Measurements from ENCODE around the gene TNNI3. TPM values are rescaled to one million over a fixed set of nuclear protein-coding genes. Genes with fewer than 3 reads are reported as not detected.

The TNNI3 gene
- total and polyA plus RNA-seq, 9 of the 15 experiments (the other 6 are each of a cell fraction or from before 2014, with no cell fraction given) = 4.7 to 158 (median 42.0) TPM

GRCh38 chr19:55206664-55207500 is 49.4 kb upstream of the TNNI3 start (continued):
- TF ChIP-seq CREB3L1 (IDR thresholded peaks at IDR 0.05; ENCODE audit: borderline replicate concordance, low read depth) = peak; percentile 28; the same call in 1 of the 2 replicates
- peak in 1 of 2 experiments; percentile 51; a peak in 1 of 4 replicates for TF ChIP-seq KDM4B (IDR thresholded peaks at IDR 0.05; ENCODE audit: borderline replicate concordance in 2 of 2, low read depth in 1 of 2)
- no peak for TF ChIP-seq HMG20B (CRISPR knock-in tag; IDR thresholded peaks at IDR 0.05)
- TF ChIP-seq RBM34 (IDR thresholded peaks at IDR 0.05; ENCODE audit: borderline replicate concordance, insufficient read depth, low read length) = no peak
- peak; percentile 97 for TF ChIP-seq NFIC (IDR thresholded peaks at IDR 0.05)
- TF ChIP-seq RCOR1 (IDR thresholded peaks at IDR 0.05; ENCODE audit: borderline replicate concordance in 1 of 2, low read depth in 2 of 2, low read length in 2 of 2) = peak in 1 of 2 experiments; percentile 51; a peak in 1 of 4 replicates
- TF ChIP-seq CREB3 (tag; conservative IDR thresholded peaks at IDR 0.05; ENCODE audit: low read depth) = 0 out of 2 replicates have a peak, but pooled peaks have one; percentile 33
- TF ChIP-seq NCOA1 (IDR thresholded peaks at IDR 0.05; ENCODE audit: low read depth) = peak; percentile 33; the same call in 1 of the 2 replicates
- TF ChIP-seq ELF4 (CRISPR knock-in tag; IDR thresholded peaks at IDR 0.05) = no peak
- TF ChIP-seq ZFX (CRISPR knock-in tag; IDR thresholded peaks at IDR 0.05) = peak; percentile 83
- no peak for TF ChIP-seq TCF15 (CRISPR knock-in tag; IDR thresholded peaks at IDR 0.05)
- TF ChIP-seq DMBX1 (CRISPR knock-in tag; IDR thresholded peaks at IDR 0.05; ENCODE audit: borderline replicate concordance) = 0 out of 2 replicates have a peak, but pooled peaks have one; percentile 48
- peak; percentile 40; the same call in 1 of the 2 replicates for TF ChIP-seq MXI1 (IDR thresholded peaks at IDR 0.05; ENCODE audit: low read depth, low read length)
- TF ChIP-seq XRCC5 (IDR thresholded peaks at IDR 0.05; ENCODE audit: low read depth, low read length) = 0 out of 2 replicates have a peak, but pooled peaks have one; percentile 36
- peak; percentile 72 for TF ChIP-seq EP300 (IDR thresholded peaks at IDR 0.05; ENCODE audit: low read length)
- no peak for TF ChIP-seq ZNF76 (CRISPR knock-in tag; IDR thresholded peaks at IDR 0.05; ENCODE audit: borderline replicate concordance)
- TF ChIP-seq ZNF146 (CRISPR knock-in tag; IDR thresholded peaks at IDR 0.05; ENCODE audit: unreplicated experiment) = no peak
- TF ChIP-seq SMAD1 (IDR thresholded peaks at IDR 0.05; ENCODE audit: low read depth, low read length, partially characterized antibody) = peak; percentile 62
- TF ChIP-seq E2F1 (CRISPR knock-in tag; IDR thresholded peaks at IDR 0.05) = peak; percentile 42; the same call in 1 of the 2 replicates
- peak; percentile 52; the same call in 1 of the 2 replicates for TF ChIP-seq CBX1 (IDR thresholded peaks at IDR 0.05; ENCODE audit: low read depth)
- TF ChIP-seq CBX5 (IDR thresholded peaks at IDR 0.05; ENCODE audit: borderline replicate concordance, low read depth) = 0 out of 2 replicates have a peak, but pooled peaks have one; percentile 30
- TF ChIP-seq POLR2B (IDR thresholded peaks at IDR 0.05; ENCODE audit: low read depth, partially characterized antibody) = peak; percentile 87
- peak; percentile 24; the same call in 1 of the 2 replicates for TF ChIP-seq TAL1 (IDR thresholded peaks at IDR 0.05)
- TF ChIP-seq TBP (optimal IDR thresholded peaks at IDR 0.05; ENCODE audit: low read depth, low read length) = peak; percentile 89
